ENCODE data around the gene ID3.

The ID3 gene

GRCh38 chr1:23594149-23594907 lies 35.0 kb upstream of the ID3 start:
- no peak overlapping the region for H3K27ac ChIP-seq (replicated peaks)
- H3K4me3 ChIP-seq (replicated peaks; ENCODE audit: insufficient read depth, low read length) = no peak overlapping the region
- TF ChIP-seq CTCF (IDR thresholded peaks at IDR 0.05; ENCODE audit: insufficient read depth, low read length) (no peak), POLR2AphosphoS5 (IDR thresholded peaks at IDR 0.05; ENCODE audit: low read depth) (no peak), GABPA (IDR thresholded peaks at IDR 0.05; ENCODE audit: low read depth) (no peak), REST (IDR thresholded peaks at IDR 0.05; ENCODE audit: insufficient replicate concordance, low read depth) (no peak), SPI1 (IDR thresholded peaks at IDR 0.05; ENCODE audit: borderline replicate concordance, low read depth) (no peak)
- DNase-seq (ENCODE audit: low read depth in 1 of 2, low spot score in 1 of 2) = no peak
- H3K27me3 ChIP-seq (ENCODE audit: insufficient read depth, poor library complexity, severe bottlenecking) = no peaks in the 10 kb centered on the region

GRCh38 chr1:23593556-23594148 lies 34.4 kb upstream of the ID3 start:
- Histone ChIP-seq H3K27me3 (ENCODE audit: insufficient read depth, poor library complexity, severe bottlenecking) (no peaks in the 10 kb centered on the region), H3K27ac (replicated peaks) (no peak overlapping the region), H3K4me3 (replicated peaks; ENCODE audit: insufficient read depth, low read length) (no peak overlapping the region)
- no peak for DNase-seq (ENCODE audit: low read depth in 1 of 2, low spot score in 1 of 2)
- TF ChIP-seq POLR2AphosphoS5 (IDR thresholded peaks at IDR 0.05; ENCODE audit: low read depth) (no peak), CTCF (IDR thresholded peaks at IDR 0.05; ENCODE audit: insufficient read depth, low read length) (no peak), REST (IDR thresholded peaks at IDR 0.05; ENCODE audit: insufficient replicate concordance, low read depth) (no peak)

DNA sequence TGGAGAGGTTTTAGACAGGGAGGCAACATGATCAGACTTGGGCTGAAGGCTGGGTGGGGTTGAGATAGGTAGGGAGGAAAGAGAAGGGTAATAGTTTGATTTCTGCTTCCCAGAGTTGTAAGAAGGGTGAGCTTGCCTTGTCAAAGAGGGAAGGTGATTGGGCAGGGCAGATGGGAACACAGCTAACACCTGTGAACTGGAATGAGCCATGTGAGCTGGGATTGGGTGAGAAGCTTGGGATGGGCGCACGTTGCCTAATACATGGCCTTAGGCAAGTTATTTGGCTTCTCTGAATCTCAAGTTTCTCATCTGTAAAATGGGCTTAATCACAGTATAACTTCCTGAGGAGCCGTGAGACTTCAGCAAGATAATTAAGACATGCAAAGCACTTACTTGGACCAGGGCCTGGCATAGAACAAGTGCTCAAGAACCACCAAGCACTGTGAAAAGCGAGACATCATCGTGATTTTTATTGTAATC lies 33.8 kb upstream of the ID3 start:
- H3K4me3 ChIP-seq (replicated peaks; ENCODE audit: insufficient read depth, low read length) = no peak overlapping the region
- TF ChIP-seq REST (IDR thresholded peaks at IDR 0.05; ENCODE audit: insufficient replicate concordance, low read depth) (no peak), CTCF (IDR thresholded peaks at IDR 0.05; ENCODE audit: insufficient read depth, low read length) (no peak), POLR2AphosphoS5 (IDR thresholded peaks at IDR 0.05; ENCODE audit: low read depth) (no peak), GABPA (IDR thresholded peaks at IDR 0.05; ENCODE audit: low read depth) (no peak), SPI1 (IDR thresholded peaks at IDR 0.05; ENCODE audit: borderline replicate concordance, low read depth) (no peak)
- no peaks in the 10 kb centered on the region for H3K27me3 ChIP-seq (ENCODE audit: insufficient read depth, poor library complexity, severe bottlenecking)
- DNase-seq (ENCODE audit: low read depth in 1 of 2, low spot score in 1 of 2) = no peak
- no peak overlapping the region for H3K27ac ChIP-seq (replicated peaks)
